Measurements from ENCODE around the gene PEAK3. TPM values are rescaled to one million over a fixed set of nuclear protein-coding genes. Genes with fewer than 3 reads are reported as not detected.

The PEAK3 gene
- total RNA-seq, 1 donor from 2014 or later: 2.0 TPM

GRCh38 chr19:2305452-2306280, 23.7 kb upstream of the PEAK3 start:
- Histone ChIP-seq H3K4me1 (peaks cover 11% of the 10 kb centered on the region), H3K4me3 (no peak overlapping the region), H3K27me3 (peaks cover 4% of the 10 kb centered on the region), H3K36me3 (no peaks in the 10 kb centered on the region), H3K9me3 (no peaks in the 10 kb centered on the region), H3K27ac (no peak overlapping the region)
- TF ChIP-seq POLR2A (IDR thresholded peaks at IDR 0.05) (no peak), CTCF (IDR thresholded peaks at IDR 0.05) (no peak), POLR2AphosphoS5 (IDR thresholded peaks at IDR 0.05; ENCODE audit: insufficient read depth in 1 of 2, low read depth in 1 of 2) (no peak)
- intact Hi-C loops (cut with DNase I): no loop called here
- DNase-seq (ENCODE audit: extremely low spot score in 2 of 2): no peak

- Histone ChIP-seq H3K4me3 (no peak overlapping the region), H3K9me3 (no peaks in the 10 kb centered on the region), H3K36me3 (no peaks in the 10 kb centered on the region), H3K4me1 (peaks cover 11% of the 10 kb centered on the region), H3K27me3 (no peaks in the 10 kb centered on the region), H3K27ac (no peak overlapping the region)
- TF ChIP-seq POLR2A (IDR thresholded peaks at IDR 0.05): no peak
- no peak for TF ChIP-seq CTCF (IDR thresholded peaks at IDR 0.05)
- no peak for TF ChIP-seq POLR2AphosphoS5 (IDR thresholded peaks at IDR 0.05; ENCODE audit: insufficient read depth in 1 of 2, low read depth in 1 of 2)
- DNase-seq (ENCODE audit: extremely low spot score in 2 of 2): no peak
- intact Hi-C loops (cut with DNase I): no loop called here
Measured at GRCh38 chr19:2303211-2303798, 21.3 kb upstream of the PEAK3 start.

- DNase-seq (ENCODE audit: extremely low spot score in 2 of 2): no peak
- no peaks in the 10 kb centered on the region for H3K36me3 ChIP-seq
- intact Hi-C loops (cut with DNase I): no loop called here
- H3K27ac ChIP-seq: no peak overlapping the region
- no peaks in the 10 kb centered on the region for H3K27me3 ChIP-seq
- TF ChIP-seq POLR2AphosphoS5 (IDR thresholded peaks at IDR 0.05; ENCODE audit: insufficient read depth in 1 of 2, low read depth in 1 of 2): no peak
- TF ChIP-seq CTCF (IDR thresholded peaks at IDR 0.05): no peak
- TF ChIP-seq POLR2A (IDR thresholded peaks at IDR 0.05): no peak
- peaks cover 11% of the 10 kb centered on the region for H3K4me1 ChIP-seq
- H3K9me3 ChIP-seq: no peaks in the 10 kb centered on the region
- H3K4me3 ChIP-seq: peak overlapping the region in 1 of 2 donors; percentile 18
Measured at GRCh38 chr19:2302319-2303210, 20.6 kb upstream of the PEAK3 start.

GRCh38 chr19:2300533-2300932, 18.6 kb upstream of the PEAK3 start:
- no peak for DNase-seq (ENCODE audit: extremely low spot score in 2 of 2)
- no peak overlapping the region for H3K27ac ChIP-seq
- H3K9me3 ChIP-seq: no peaks in the 10 kb centered on the region
- peaks cover 11% of the 10 kb centered on the region for H3K4me1 ChIP-seq
- H3K36me3 ChIP-seq: no peaks in the 10 kb centered on the region
- H3K27me3 ChIP-seq: no peaks in the 10 kb centered on the region
- no peak overlapping the region for H3K4me3 ChIP-seq
- intact Hi-C loops (cut with DNase I): no loop called here
- no peak for TF ChIP-seq POLR2A (IDR thresholded peaks at IDR 0.05)

GRCh38 chr19:2296141-2296540, 14.2 kb upstream of the PEAK3 start:
- peaks cover 19% of the 10 kb centered on the region for H3K4me1 ChIP-seq
- intact Hi-C loops (cut with DNase I): no loop called here
- H3K4me3 ChIP-seq: no peak overlapping the region
- TF ChIP-seq CTCF (IDR thresholded peaks at IDR 0.05) (no peak), POLR2A (IDR thresholded peaks at IDR 0.05) (no peak), POLR2AphosphoS5 (IDR thresholded peaks at IDR 0.05; ENCODE audit: insufficient read depth in 1 of 2, low read depth in 1 of 2) (no peak)
- no peaks in the 10 kb centered on the region for H3K9me3 ChIP-seq
- no peak for DNase-seq (ENCODE audit: extremely low spot score in 2 of 2)
- no peaks in the 10 kb centered on the region for H3K27me3 ChIP-seq
- no peak overlapping the region for H3K27ac ChIP-seq
- no peaks in the 10 kb centered on the region for H3K36me3 ChIP-seq
